ENCODE measurements around the gene SEMA6B. TPM values are rescaled to one million over a fixed set of nuclear protein-coding genes. Genes with fewer than 3 reads are reported as not detected.

SEMA6B gene
- total and polyA plus RNA-seq, 8 donors = 2.1 to 24.7 (median 3.3) TPM

DNA sequence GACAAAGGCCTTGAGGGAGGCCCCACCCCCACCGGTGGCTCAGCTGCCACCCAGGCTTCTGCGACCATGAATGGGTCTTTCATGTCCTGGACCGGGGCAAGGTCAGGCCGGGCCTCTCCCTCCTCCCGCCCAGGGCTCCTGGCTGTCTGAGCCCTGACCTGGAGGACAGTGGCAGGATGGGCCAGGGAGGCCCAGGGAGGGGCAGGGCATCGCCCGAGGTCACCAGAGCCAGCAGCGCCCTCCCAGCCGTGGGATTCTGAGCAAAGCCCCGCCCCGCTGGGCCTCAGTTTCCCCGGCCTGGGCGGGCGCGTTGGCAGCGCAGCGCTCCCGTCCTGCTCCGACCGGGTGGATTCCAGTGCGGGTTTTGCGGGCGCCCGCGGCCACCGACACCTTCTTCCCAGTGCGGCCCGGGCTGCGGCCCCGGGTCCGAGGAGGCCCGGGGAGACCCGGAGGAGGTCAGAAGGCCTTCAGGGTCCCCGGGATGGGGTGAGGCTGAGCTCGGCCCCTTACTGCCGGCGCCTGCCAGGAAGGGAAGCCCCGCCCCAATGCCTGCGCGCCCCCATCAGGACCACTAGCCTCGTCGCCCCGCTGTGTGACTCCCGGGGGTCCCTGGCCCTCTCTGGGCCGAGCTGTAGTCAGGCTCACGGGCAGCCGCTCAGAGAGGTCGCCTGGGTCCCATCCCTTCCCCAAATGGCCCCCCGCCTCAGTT is 24.6 kb upstream of the SEMA6B start:
- H3K27ac ChIP-seq = no peak overlapping the region
- DNase-seq (no peak), ATAC-seq (peak; percentile 63)
- H3K4me1 ChIP-seq = peaks cover 7 to 12% of the 10 kb centered on the region in 2 donors
- H3K9me3 ChIP-seq = no peaks in the 10 kb centered on the region
- intact Hi-C loops (cut with DNase I) = no loop called here
- TF ChIP-seq, protein P1, sequence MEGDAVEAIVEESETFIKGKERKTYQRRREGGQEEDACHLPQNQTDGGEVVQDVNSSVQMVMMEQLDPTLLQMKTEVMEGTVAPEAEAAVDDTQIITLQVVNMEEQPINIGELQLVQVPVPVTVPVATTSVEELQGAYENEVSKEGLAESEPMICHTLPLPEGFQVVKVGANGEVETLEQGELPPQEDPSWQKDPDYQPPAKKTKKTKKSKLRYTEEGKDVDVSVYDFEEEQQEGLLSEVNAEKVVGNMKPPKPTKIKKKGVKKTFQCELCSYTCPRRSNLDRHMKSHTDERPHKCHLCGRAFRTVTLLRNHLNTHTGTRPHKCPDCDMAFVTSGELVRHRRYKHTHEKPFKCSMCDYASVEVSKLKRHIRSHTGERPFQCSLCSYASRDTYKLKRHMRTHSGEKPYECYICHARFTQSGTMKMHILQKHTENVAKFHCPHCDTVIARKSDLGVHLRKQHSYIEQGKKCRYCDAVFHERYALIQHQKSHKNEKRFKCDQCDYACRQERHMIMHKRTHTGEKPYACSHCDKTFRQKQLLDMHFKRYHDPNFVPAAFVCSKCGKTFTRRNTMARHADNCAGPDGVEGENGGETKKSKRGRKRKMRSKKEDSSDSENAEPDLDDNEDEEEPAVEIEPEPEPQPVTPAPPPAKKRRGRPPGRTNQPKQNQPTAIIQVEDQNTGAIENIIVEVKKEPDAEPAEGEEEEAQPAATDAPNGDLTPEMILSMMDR (IDR thresholded peaks at IDR 0.05) = no peak
- H3K4me3 ChIP-seq = peak overlapping the region; percentile 6 to 7
- peaks cover 52 to 87% of the 10 kb centered on the region in 2 donors for H3K27me3 ChIP-seq
- H3K36me3 ChIP-seq = no peaks in the 10 kb centered on the region

DNA sequence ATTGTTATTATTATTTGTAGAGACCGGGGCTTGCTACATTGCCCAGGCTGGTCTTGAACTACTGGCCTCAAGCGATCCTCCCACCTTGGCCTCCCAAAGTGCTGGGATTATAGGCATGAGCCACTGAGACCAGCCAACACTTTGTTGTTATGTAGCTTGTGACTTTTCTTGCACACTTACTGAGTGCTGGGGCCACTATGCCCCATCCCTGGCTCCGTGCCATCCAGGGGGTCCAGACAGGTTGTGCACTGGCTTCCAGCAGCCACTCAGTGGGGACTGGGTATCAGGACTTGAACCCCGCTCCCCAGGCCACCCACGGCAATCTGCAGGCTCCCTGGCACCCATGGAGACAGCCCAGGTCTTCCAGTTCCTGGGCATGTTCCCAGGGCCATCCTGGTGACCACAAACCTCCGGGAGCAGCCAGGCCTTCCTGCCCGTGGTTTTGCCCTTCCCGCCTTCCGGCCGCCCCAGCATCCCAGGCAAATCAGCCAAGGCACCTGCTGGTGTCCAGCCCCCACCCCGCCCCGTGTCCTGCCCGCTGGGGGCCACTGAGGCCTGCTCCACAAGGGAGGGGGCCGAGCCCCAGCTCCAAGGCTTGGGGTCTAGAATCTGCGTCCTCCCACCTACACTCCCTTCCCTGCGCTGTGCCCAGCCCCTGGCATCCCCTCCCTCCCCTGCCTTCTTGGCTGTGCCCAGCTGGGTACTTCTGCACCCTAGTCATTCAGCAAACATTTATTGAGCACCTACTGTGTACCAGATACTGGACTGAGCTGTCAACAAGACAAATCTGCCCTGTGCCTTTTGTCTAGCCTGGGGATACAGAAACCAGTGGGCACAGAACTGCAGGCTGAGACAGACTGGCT is 23.7 kb upstream of the SEMA6B start:
- TF ChIP-seq, protein P1 (IDR thresholded peaks at IDR 0.05) = no peak
- Histone ChIP-seq H3K27me3 (peaks cover 52 to 96% of the 10 kb centered on the region in 2 donors), H3K36me3 (no peaks in the 10 kb centered on the region), H3K4me3 (no peak overlapping the region), H3K27ac (no peak overlapping the region), H3K9me3 (no peaks in the 10 kb centered on the region), H3K4me1 (peaks cover 7 to 12% of the 10 kb centered on the region in 2 donors)
- intact Hi-C loops (cut with DNase I) = no loop called here
- DNase-seq (no peak), ATAC-seq (no peak)

DNA sequence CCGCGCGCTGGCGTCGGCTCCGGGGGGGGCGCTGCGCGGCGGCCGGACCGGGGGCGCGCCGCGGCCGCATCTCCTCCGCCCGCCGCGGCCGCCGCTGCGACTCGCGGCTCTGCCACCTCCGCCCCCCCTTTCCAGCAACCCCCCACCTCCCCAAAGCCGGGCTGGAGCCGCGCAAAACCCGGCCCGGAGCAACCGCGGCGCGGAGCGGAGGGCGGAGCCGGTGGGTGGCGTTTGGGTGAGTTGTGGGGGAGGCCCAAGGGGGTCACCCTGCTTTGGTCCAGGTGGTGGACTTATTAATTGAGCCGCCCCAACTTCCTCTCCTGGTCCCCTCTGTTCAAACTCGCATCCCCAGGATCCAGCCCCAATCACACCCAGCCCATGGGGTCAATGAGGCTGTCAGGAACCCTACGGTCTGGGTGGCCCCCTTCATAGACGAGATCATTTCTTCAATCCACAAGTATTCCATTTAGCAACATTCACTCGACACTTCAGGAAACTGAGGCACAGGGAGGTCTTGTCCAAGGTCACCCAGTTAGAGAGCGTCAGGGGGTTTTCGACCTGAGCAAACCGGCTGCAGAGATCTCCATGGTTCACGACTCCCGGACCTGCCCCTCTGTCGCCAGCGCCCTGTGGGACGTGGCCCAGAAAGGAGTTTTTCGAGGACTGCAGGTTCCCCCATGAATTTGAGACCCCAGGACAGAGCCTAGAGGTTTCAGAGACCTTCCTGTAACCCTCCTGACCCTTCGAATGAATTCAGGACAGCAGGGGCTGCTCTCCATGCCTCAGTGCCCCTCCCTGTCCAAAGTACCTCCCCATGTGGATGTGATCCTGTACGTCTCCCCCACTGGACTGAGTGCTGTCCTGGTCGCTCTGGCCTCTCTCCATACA is 22.4 kb upstream of the SEMA6B start:
- H3K4me1 ChIP-seq = peaks cover 7 to 12% of the 10 kb centered on the region in 2 donors
- no peaks in the 10 kb centered on the region for H3K36me3 ChIP-seq
- DNase-seq (no peak), ATAC-seq (no peak)
- H3K27me3 ChIP-seq = peaks cover 52 to 98% of the 10 kb centered on the region in 2 donors
- intact Hi-C loops (cut with DNase I) = no loop called here
- no peaks in the 10 kb centered on the region for H3K9me3 ChIP-seq
- no peak overlapping the region for H3K27ac ChIP-seq
- no peak overlapping the region for H3K4me3 ChIP-seq
- TF ChIP-seq, protein P1 (IDR thresholded peaks at IDR 0.05) = no peak

DNA sequence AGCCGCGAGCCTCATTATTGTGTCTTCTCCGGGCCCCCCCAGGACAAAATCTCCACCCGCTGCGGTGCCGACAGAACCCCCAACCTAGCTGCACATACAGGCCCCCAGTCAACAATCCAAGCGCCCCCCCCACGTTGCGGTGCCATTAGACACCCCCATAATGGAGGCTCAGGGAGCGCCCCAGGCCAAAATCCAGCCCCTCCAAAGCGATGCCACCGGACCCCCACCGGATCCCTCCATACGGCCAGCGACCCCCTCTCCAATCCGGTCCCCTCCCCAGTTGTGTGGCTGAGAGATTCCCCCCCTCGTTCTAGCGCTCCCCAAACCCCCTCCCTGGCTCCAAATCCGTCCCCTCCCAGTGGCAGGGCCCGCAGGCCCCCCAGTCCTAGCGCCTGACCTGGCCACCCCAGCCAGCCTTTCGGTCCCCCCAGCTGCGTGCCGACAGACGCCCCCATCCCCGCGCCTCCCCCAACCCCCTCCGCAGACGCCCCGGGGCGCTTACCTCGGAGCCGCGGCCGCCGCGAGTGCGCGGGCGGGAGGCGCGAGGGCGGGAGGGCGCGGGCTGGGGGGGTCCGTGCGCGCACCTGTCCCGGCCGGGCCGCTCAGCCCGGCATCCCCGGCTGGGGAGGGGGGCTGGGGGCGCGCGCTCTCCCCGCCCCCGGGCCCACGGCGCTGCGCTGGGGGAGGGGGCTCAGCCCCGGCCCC is 21.6 kb upstream of the SEMA6B start:
- H3K4me3 ChIP-seq = no peak overlapping the region
- intact Hi-C loops (cut with DNase I) = no loop called here
- no peak overlapping the region for H3K27ac ChIP-seq
- no peaks in the 10 kb centered on the region for H3K9me3 ChIP-seq
- DNase-seq = no peak
- no peak for ATAC-seq
- TF ChIP-seq, protein P1 (IDR thresholded peaks at IDR 0.05) = no peak
- H3K4me1 ChIP-seq = peaks cover 7 to 12% of the 10 kb centered on the region in 2 donors
- H3K27me3 ChIP-seq = peaks cover 52 to 98% of the 10 kb centered on the region in 2 donors
- H3K36me3 ChIP-seq = no peaks in the 10 kb centered on the region
